KOPT-K1 (cell line): ENCODE results near the gene POU3F4.

Experiments
- H3K27ac ChIP-seq: fragments of 200-600 bp; sonication (generic); 2 replicates; pipeline ENCODE4 v1.5.1; 2016; ENCODE audit warnings: antibody characterized with exemption, mild to moderate bottlenecking, low read depth, low read length; ENCODE audit not compliant: poor library complexity, severe bottlenecking
- H3K36me3 ChIP-seq: fragments of 200-600 bp; sonication (generic); 2 replicates; pipeline ENCODE4 v1.5.1; 2017; ENCODE audit warnings: antibody characterized with exemption, mild to moderate bottlenecking, low read length, moderate library complexity; ENCODE audit not compliant: insufficient read depth
- H3K9me3 ChIP-seq: fragments of 200-600 bp; sonication (generic); 2 replicates; pipeline ENCODE4 v1.5.1; 2017; ENCODE audit warnings: antibody characterized with exemption, low read length, mild to moderate bottlenecking; ENCODE audit not compliant: insufficient read depth, poor library complexity, severe bottlenecking

The POU3F4 gene

GRCh38 chrX:83535417-83536196, 27.5 kb downstream of the POU3F4 start:
- H3K36me3 ChIP-seq = no peaks in the 10 kb centered on the region
- H3K9me3 ChIP-seq = no peaks in the 10 kb centered on the region
- peak overlapping the region; percentile 67 for H3K27ac ChIP-seq
